AG10803 (cell line): ENCODE data around the gene MS4A7.
"Not testable (repeated sequence)": the region's sequence is repeated elsewhere in the genome, so short reads cannot be mapped to it uniquely, and the experiment has no call there.

Source experiments
- DNase-seq: peaks from one replicate; pipeline ENCODE4 v3.0.0; 2010; ENCODE audit warnings: low read depth
- H3K4me3 ChIP-seq: 2 replicates; pipeline ENCODE4 v1.5.1; 2011; ENCODE audit warnings: mild to moderate bottlenecking, low read length, control low read depth
- TF ChIP-seq, protein P1 (sequence below): conservative IDR thresholded peaks from 2 replicates; pipeline ENCODE4 v1.5.1; 2011; ENCODE audit warnings: mild to moderate bottlenecking, low read length, control low read depth, inconsistent platforms

Gene MS4A7

DNA sequence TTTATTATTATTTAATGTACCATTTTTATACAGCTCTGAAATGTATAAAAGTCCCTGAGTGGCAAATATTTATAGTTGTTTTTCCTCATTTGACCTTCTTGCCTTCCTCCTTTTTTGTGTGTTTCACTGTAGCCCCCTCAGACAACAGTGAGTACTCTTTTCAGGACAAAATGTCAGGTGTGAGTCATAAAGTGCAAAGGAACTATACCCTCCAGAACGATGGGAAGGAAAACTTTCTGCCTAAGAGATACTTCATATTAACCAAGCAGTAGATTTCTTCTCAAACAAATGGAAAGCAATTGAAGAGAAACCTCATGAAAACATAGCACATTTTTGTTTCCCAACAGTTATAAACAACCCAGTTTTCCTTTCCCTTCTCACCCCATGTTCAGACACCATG is 16.1 kb upstream of the MS4A7 start:
- no peak for DNase-seq
- no peak overlapping the region for H3K4me3 ChIP-seq
- TF ChIP-seq, protein P1, sequence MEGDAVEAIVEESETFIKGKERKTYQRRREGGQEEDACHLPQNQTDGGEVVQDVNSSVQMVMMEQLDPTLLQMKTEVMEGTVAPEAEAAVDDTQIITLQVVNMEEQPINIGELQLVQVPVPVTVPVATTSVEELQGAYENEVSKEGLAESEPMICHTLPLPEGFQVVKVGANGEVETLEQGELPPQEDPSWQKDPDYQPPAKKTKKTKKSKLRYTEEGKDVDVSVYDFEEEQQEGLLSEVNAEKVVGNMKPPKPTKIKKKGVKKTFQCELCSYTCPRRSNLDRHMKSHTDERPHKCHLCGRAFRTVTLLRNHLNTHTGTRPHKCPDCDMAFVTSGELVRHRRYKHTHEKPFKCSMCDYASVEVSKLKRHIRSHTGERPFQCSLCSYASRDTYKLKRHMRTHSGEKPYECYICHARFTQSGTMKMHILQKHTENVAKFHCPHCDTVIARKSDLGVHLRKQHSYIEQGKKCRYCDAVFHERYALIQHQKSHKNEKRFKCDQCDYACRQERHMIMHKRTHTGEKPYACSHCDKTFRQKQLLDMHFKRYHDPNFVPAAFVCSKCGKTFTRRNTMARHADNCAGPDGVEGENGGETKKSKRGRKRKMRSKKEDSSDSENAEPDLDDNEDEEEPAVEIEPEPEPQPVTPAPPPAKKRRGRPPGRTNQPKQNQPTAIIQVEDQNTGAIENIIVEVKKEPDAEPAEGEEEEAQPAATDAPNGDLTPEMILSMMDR: no peak

DNA sequence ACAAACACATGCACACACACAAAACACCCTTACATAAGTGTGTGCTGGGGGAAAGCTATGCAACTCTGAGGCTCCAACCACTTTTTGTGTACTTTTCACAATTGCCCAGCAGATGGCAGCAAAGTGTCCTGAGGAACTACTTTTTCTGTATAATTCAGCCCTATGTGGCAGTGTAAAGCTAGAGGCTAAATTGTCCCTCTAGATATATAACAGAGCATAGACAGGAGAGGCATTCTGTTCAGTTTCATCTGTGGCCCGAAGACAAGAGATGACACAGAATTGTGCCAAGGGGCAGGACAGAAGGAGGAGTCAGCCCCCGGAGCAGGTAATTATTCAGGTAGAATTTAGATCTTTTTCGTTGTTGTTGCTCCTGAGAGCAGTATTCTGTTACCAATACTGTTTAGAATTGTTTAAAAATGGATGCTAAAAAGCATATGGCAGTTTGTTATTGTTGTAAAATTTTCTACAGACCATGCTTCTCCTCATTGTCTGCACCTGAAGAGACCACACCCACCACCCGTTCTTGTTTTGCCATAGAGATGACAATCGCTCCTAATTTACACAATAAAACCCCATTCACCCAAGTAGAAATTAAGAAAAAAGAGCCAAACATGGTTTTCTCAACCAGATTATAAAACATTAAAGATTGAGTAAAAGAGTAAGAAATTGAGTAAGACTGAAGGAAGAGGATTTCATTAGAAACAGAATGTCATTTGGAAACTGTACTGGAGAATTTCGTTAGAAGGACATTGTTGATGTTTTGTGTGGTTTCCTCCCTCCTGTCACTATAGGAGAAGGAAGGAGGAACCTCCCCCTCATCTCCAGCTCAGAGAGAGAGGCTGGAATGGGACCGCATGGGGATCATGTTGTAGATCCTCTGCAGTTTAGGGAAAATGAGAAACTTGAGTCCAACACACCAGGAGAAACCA is 14.5 kb upstream of the MS4A7 start:
- DNase-seq: peak; percentile 47
- TF ChIP-seq, protein P1: peak; percentile 79
- no peak overlapping the region for H3K4me3 ChIP-seq

DNA sequence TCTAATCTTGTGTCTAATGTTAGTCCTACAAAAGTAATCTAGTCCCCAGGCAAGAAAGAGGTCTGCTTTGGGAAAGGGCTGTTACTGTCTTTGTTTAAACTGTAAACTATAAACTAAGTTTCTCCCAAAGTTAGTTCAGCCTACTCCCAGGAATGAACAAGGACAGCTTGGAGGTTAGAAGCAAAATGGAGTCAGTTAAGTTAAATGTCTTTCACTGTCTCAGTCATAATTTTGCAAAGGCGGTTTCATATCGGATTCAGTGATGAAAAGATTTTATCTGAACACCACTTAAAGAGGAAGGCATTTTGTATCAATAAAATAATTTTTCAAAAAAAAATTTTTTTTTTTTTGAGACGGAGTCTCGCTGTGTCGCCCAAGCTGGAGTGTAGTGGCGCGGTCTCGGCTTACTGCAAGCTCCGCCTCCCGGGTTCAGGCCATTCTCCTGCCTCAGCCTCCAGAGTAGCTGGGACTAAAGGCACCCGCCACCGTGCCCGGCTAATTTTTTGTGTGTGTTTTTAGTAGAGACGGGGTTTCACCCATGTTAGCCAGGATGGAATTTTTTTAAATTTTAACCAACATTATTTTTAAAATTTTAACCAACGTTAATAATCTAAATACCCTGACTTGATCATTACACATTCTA is 11.9 kb upstream of the MS4A7 start:
- not testable (repeated sequence) for H3K4me3 ChIP-seq, DNase-seq

DNA sequence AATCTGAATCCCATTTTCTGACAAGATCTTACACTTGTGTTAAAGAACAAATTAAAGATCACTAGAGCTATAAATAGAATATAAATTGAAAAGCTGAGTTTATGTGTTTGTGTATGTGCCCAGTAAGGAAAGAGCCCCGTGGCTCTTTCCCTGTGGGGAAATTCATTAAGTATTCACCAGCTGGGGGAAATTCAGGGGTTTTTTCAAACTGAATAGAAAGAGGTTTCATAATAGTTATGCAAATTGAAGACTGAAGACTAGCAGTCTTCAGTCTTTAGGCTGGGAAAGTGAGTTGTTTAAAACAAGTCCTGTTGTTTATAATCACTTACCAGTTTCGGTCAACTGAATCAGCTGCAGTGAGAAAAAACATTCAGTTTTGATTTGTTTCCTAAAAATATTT is 11.3 kb upstream of the MS4A7 start:
- TF ChIP-seq, protein P1: no peak
- no peak for DNase-seq
- H3K4me3 ChIP-seq: no peak overlapping the region

DNA sequence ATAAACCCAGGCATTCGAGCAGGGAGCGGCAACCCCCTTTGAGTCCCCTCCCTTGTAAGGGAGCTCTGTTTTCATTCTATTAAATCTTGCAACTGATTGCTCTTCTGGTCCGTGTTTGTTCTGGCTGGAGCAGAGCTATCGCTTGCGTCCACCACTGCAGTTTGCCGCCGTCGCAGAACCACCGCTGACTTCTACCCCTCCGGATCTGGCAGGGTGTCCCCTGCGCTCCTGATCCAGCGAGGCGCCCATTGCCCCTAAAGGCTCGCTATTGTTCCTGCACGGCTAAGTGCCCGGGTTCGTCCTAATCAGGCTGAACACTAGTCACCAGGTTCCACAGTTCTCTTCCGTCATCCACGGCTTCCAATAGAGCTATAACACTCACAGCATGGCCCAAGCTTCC is 10.4 kb upstream of the MS4A7 start:
- TF ChIP-seq, protein P1: no peak
- no peak overlapping the region for H3K4me3 ChIP-seq
- no peak for DNase-seq

DNA sequence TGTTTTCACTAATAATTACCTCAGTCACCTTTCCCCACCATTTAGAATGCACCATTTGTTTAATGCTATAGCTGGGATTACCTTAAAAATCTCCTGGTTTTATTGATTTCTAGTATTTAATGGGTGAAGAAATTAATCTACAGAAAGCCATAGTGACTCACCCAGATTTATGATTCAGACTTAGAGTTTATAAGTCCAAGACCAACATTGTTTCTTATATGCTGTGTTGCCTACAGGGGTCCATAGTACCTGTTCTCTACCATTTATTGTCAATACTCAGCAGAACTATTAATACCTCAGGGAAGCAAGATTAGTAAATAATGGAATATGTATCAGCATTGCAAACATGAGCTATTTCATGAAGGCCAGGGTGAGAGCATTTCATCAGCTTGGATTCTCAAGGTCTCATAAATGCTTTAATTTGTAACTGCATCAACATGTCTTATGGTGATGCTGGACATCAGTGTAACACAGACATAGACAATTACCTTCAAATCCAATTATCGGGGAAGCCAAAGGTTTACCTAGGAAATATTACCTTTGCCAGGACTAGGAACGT is 8.0 kb upstream of the MS4A7 start:
- DNase-seq: no peak
- TF ChIP-seq, protein P1: no peak
- no peak overlapping the region for H3K4me3 ChIP-seq

DNA sequence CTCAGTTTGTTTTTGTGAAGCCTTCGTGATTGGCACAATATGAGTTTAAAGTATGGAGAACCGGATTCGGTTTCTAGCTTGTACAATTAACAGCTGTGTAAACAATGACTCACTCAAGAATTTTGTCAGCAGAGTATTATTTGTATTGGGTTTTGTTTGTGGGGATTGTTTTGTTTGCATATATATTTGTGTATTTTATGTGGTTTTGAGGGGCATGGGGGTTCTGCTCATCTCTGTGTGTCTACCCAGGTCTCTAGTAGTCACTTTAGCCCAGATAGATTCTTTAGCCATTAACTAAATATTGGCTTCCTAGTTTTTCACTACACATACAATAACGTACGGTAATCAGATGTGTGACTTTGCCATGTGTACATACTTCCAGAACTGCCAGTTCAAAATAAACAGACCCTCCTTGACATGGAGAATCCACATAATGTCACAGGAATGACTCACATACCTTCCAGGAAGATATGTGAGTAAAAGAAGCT is 7.5 kb upstream of the MS4A7 start:
- no peak for DNase-seq
- TF ChIP-seq, protein P1: no peak
- no peak overlapping the region for H3K4me3 ChIP-seq
